GM18861 (cell line): ENCODE data around the gene CEP135.
"Not testable (repeated sequence)": the region's sequence is repeated elsewhere in the genome, so short reads cannot be mapped to it uniquely, and the experiment has no call there.

Experiments used
- ATAC-seq: cut with Tn5 transposase; IDR thresholded peaks from one replicate; pipeline ENCODE4 v1.9.1; 2021; ENCODE audit not compliant: unreplicated experiment

CEP135 gene

DNA sequence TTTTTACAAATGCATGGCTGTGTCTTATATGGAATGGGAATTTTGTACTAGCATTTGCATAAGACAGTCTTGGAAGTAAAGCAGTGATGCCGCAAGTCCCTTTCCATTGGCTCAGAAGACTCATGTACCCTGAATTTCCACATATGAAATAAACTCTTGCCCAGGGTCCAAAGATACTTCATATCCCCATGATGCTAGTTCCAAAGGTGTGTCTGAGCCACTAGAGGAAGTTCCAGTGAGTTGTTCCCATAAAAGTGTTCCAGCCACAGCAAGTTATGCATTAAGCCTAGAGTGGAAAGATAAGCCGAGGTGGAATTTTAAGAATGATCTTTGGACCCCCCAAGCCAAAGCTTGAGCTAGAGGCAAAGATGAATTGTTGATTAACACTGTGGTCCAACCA lies 9.3 kb upstream of the CEP135 start:
- ATAC-seq, result no peak

DNA sequence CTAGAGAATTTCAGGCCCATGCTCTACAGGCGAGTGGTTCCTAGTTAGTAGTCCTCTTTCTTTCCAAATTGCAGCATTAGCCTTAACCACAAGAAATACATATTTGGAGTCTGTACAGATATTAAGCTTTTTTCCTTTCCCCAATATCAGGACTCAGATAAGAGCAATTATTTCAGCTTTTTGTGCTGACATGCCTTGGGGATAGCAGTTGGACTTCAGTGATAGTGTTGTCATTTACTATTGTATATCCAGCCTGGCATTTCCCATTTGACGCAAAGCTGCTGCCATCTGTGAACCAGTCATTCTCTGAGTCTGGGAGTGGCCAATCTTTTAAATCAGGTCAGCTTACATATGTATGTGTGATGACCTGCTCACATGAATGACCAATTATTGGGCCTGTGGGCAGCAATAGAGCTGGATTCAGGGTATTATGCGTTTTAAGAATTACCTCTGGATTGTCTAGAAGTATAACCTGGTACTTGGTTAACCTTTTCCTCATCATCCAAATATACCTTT lies 6.8 kb upstream of the CEP135 start:
- ATAC-seq, result no peak

- peak; percentile 30 for ATAC-seq
These were observed 1.4 kb upstream of the CEP135 start for GRCh38 chr4:55947254-55947882.

GRCh38 chr4:55947912-55948725 lies 626 bp upstream of the CEP135 start:
- ATAC-seq, result peak; percentile 17

GRCh38 chr4:55949482-55949802 lies 697 bp downstream of the CEP135 start:
- no peak for ATAC-seq

GRCh38 chr4:55951191-55951922 lies 2.6 kb downstream of the CEP135 start:
- ATAC-seq, result no peak

GRCh38 chr4:55955710-55956109 lies 7.0 kb downstream of the CEP135 start:
- no peak for ATAC-seq

DNA sequence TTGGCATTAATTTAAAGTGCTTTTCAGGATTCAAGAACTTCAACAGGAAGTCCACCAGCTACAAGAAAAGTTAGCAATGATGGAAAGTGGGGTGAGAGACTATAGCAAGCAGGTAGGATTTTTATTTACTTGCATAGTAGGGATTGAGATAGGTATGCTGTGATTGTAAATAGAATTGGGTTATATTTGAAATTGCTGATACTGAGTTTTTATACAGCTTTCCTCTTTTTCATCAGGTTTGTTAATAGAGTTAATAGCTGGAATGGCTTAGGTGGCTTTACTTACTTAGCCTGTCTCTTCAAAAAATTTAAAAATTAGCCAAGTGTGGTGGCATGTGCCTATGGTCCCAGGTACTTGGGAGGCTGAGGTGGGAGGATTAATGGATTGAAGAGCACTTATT lies 10.9 kb downstream of the CEP135 start:
- no peak for ATAC-seq

DNA sequence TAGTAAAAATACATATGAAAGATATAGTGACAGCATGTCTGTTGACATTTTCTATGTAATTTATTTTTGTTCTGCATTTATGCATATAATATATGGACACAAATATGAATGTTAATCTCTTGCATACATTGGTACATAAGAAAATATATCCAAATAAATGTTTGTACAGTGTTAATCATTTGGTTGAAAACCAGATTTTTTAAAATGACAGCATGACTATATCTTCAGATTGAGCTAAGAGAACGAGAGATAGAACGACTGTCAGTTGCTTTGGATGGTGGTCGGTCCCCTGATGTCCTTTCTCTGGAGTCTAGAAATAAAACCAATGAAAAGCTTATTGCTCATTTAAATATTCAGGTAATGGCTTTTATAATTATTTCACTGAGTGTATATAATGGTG lies 15.3 kb downstream of the CEP135 start:
- no peak for ATAC-seq

DNA sequence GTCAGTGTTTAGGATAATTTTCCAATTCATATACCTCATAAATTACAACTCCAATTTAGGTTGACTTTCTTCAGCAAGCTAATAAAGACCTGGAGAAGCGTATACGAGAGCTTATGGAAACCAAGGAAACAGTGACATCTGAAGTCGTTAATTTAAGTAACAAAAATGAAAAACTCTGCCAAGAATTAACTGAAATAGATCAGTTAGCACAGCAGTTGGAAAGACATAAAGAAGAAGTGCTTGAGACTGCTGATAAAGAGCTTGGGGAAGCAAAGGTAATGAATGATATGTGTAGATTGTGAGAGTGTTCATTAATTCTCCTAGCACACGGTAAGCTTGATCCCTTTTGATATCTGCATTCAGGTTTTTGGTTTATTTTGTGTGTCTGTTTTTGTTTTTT lies 16.8 kb downstream of the CEP135 start:
- ATAC-seq, result no peak

- not testable (repeated sequence) for ATAC-seq
These were observed 17.6 kb downstream of the CEP135 start for GRCh38 chr4:55966324-55966723.

- no peak for ATAC-seq
These were observed 18.6 kb downstream of the CEP135 start for GRCh38 chr4:55967376-55967775.

DNA sequence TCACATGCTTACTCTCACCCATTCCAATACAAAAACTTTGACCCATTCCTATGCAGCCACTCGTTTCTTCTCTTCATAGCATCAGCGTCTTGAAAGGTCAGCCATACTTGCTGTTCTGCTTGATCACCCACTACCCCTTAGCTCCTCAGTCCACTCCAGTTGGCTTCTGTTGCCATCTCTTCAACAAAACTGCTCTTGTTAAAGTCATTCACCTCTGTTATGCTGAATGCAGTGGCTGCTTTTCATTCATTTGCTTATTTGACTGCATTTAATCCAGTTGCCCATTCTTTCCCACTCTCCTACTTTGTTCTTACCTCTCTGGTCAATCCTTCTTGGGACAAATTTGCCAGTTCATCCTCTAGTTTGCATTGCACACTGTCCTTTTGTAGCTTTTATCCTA lies 24.9 kb downstream of the CEP135 start:
- ATAC-seq, result no peak

DNA sequence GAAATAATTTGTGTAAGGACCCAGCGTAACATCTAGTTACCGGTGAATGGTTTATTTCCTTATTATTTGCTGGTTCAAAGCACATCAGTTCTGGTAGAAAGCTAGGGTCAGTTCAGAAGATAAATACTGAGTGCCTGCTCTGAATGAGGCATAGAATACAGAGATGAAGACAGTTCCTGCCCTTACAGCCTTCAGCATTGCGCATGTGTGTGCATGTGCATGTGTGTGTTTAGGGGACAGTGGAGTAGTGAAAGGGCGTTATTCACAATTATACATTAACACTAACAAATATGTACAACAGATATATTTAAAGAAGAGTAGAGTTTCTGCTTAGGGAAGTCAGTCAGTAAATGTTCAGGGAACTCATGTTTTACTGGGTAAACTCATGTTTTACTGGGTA lies 29.1 kb downstream of the CEP135 start:
- no peak for ATAC-seq

- no peak for ATAC-seq
These were observed 30.8 kb downstream of the CEP135 start for GRCh38 chr4:55979562-55979961.

DNA sequence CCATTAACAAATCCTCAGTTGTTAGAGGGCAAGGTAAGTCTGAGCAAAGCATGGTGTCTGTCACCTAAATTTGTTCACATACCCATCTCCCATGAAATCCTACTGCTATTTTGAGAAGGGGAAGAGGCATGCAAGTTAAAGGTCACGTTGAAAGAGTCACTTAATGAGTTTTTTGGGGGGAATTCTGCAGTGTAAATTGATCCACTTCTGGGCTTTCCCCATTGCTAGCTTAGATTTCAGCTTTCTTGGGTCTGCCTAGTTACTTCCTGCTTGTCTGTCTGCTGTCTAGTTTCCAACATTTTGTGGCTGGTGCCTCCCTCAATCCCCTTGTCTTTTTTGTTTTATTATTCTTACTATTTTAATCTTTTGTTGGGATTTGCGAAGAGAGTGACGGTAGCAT lies 32.0 kb downstream of the CEP135 start:
- no peak for ATAC-seq

DNA sequence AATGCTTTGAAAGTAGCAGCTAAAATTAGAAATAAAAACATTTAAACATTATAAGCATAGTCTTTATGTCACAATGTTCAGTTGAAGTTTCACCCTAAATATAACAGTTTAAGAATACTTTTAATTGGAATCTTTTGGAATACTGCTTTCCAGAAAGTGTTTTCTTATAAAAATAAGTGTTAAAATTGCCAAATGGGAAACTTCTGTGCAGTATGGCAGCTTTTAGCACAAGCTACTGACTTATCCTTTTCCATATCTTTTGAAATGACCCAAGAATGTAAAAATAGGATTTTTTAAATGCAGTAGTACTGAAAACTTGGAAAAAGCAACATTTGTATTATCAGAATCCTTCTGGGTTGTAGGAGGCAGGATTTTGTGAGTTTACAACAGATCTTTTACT lies 34.2 kb downstream of the CEP135 start:
- no peak for ATAC-seq

DNA sequence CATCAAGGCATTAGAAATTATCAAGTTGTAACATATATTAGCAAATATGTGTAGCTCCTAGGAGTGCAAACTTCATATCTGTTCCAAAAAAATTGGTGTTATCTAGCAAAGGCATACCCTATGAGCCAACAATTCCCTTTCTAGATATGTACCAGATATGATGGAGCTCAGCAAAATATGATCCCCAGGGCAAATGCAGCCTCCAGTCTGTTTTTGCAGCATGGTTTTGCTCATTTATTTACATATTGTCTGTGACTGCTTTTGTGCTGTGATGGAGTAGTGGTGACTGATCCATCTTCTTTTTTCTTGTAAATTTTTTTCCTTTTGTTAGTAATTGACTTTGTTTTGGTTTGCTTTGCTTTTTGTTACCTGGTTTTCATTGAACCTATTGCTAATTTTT lies 41.0 kb downstream of the CEP135 start:
- no peak for ATAC-seq

DNA sequence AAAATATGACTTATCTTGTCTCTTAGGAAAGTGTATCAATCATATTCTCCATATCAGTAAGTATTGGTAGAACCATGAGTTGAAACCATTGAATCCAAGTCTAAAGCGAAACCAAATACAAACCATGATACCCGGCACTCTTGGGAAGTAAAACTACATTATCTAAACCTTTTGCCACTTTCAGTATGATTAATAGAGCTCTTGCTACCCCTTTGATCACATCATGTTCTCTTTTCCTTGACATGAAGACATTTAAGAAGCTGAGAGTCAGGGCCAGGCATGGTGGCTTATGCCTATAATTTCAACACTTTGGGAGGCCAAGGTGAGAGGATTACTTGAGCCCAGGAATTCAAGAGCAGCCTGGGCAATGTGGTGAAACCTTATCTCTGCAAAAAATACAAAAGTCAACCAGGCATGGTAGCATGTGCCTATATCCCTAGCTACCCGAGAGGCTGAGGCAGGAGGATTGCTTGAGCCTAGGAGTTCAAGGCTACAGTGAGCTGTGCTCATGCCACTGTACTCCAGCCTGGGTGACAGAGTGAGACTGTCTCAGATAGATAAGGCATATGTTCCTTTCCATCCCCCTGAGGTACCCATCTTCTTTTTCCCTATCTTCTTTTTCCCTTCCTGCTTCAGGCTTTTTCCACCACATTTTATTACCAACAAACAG lies 45.4 kb downstream of the CEP135 start:
- peak; percentile 77 for ATAC-seq

- no peak for ATAC-seq
These were observed 47.9 kb downstream of the CEP135 start for GRCh38 chr4:55996646-55997045.

DNA sequence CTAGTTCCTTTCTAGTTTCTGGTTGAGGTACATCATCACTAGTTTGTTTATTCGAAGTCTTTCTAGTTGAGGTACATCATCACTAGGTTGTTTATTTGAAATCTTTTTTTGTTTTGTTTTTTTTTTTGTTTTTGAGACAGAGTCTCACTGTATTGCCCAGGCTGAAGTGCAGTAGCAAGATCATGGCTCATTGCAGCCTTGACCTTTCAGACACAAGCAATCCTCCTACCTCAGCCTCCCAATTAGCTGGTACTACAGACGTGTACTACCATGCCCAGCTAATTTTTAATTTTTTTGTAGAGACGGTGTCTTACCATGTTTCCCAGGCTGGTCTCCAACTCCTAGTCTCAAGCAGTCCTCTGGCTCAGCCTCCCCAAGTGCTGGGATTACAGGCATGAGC lies 54.9 kb downstream of the CEP135 start:
- no peak for ATAC-seq
